ENCODE measurements around the gene PODXL. TPM values are rescaled to one million over a fixed set of nuclear protein-coding genes. Genes with fewer than 3 reads are reported as not detected.

Gene PODXL
- total RNA-seq, 1 experiment from 2014 or later, result 727 TPM

- Histone ChIP-seq H2BK20ac (ENCODE audit: low read depth, low read length, poor library complexity, severe bottlenecking) (no peak overlapping the region), H3K9me3 (ENCODE audit: control insufficient read depth, low read depth, low read length) (no peaks in the 10 kb centered on the region), H3K27ac (ENCODE audit: insufficient read length, low read depth, low read length) (no peak overlapping the region), H2BK12ac (ENCODE audit: insufficient read length, low read depth, low read length) (no peak overlapping the region), H2BK120ac (ENCODE audit: low read depth, low read length, poor library complexity, severe bottlenecking) (no peak overlapping the region), H3K4ac (ENCODE audit: low read depth, low read length) (no peak overlapping the region), H4K91ac (ENCODE audit: insufficient read length, low read depth, low read length) (no peak overlapping the region), H3K79me1 (ENCODE audit: insufficient read depth, low read depth, low read length, poor library complexity, severe bottlenecking) (peaks cover 7% of the 10 kb centered on the region), H3K56ac (ENCODE audit: insufficient read length, low read depth, low read length) (no peak overlapping the region), H4K5ac (ENCODE audit: insufficient read length, low read depth, low read length) (no peak overlapping the region), H2BK5ac (ENCODE audit: insufficient read length, low read length) (no peak overlapping the region), H3T11ph (ENCODE audit: low read length) (no peak overlapping the region), H3K27me3 (ENCODE audit: insufficient read depth, low read length) (no peaks in the 10 kb centered on the region), H3K9ac (ENCODE audit: extremely low read depth, insufficient read length, low read length) (no peak overlapping the region), H3K4me2 (ENCODE audit: insufficient read depth, insufficient read length, low read length) (no peak overlapping the region), H4K8ac (replicated peaks; ENCODE audit: insufficient read length, low read depth, low read length) (no peak overlapping the region), H4K20me1 (ENCODE audit: control insufficient read depth, insufficient read depth, insufficient read length) (no peaks in the 10 kb centered on the region), H2BK15ac (ENCODE audit: low read depth, low read length) (no peak overlapping the region), H3K18ac (ENCODE audit: insufficient read length, low read depth, low read length) (no peak overlapping the region), H3K23me2 (ENCODE audit: insufficient read length, low read depth, low read length, poor library complexity, severe bottlenecking) (no peaks in the 10 kb centered on the region), H3K23ac (ENCODE audit: insufficient read length, low read depth, low read length) (no peak overlapping the region), H2AFZ (ENCODE audit: low read length) (no peak overlapping the region), H2AK5ac (ENCODE audit: insufficient read length, low read length) (no peak overlapping the region), H3K79me2 (ENCODE audit: insufficient read depth, low read length) (no peaks in the 10 kb centered on the region), H3K4me1 (ENCODE audit: insufficient read depth, low read length) (no peaks in the 10 kb centered on the region), H3K14ac (ENCODE audit: insufficient read depth, low read length) (no peak overlapping the region)
- Mint-ChIP-seq H3K27me3 (ENCODE audit: low read depth) (no peaks in the 10 kb centered on the region; the same call in none of the 2 replicates), H3K36me3 (ENCODE audit: insufficient read depth in 1 of 3, low read depth in 3 of 3) (peaks cover 80 to 99% (median 98%) of the 10 kb centered on the region in 3 experiments), H3K9me3 (no peaks in the 10 kb centered on the region), H3K27ac (peak overlapping the region in 2 of 3 experiments; percentile 74 to 95; a peak in 4 of 7 replicates), H3K4me3 (no peak overlapping the region; a peak in 1 of 5 replicates), H3K4me1 (peaks cover 23 to 35% of the 10 kb centered on the region in 2 experiments)
- no peak; the same call in 2 of the 3 replicates for TF ChIP-seq CTCF (conservative IDR thresholded peaks at IDR 0.05)
- WGBS (ENCODE audit: extremely low coverage, insufficient read length, low lambda C conversion rate), result no CpG with 5 or more reads among the region's 14 CpGs
- DNase-seq, result no peak
These were observed 52.1 kb downstream of the PODXL start for GRCh38 chr7:131504157-131504899.
